Astrocyte of the cerebellum (primary cell): ENCODE measurements around the gene UROS.

Experiments
- DNase-seq: peaks from one replicate; pipeline ENCODE4 v3.0.0-alpha.2; 2011; ENCODE audit warnings: low read depth
- H3K4me3 ChIP-seq: 2 replicates; pipeline ENCODE4 v1.5.1; 2011; ENCODE audit warnings: mild to moderate bottlenecking, low read depth, low read length, moderate library complexity
- in situ Hi-C: cut with HindIII; loops from 2 replicates; pipeline ENCODE4 v1.10.0; 2017; ENCODE audit warnings: low sequenced_read_pairs
- TF ChIP-seq, protein P1 (sequence below): IDR thresholded peaks from 2 replicates; pipeline ENCODE4 v1.5.1; 2012; ENCODE audit warnings: low read length, low read depth, moderate library complexity, mild to moderate bottlenecking; ENCODE audit errors: missing control alignments

UROS gene

DNA sequence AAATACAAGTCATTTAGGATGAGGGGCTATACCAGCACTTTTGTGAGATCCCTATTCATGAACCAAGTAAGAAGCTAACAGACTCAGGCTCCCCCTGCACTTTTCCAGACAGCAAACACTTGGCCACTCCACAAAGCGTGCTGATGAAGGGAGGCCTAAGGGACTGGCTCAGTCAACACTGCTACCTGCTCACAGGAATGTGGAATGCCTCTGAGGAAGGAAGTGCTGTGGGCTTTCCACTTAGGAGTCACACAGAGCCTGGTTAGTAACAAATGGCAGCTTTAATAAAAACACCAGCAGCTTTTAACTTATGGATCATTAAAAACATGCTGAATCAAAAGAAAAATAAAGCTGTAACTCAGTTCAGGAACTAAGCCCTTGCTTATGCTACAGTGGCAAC, 15.0 kb downstream of the UROS start:
- in situ Hi-C loops = no loop called here
- H3K4me3 ChIP-seq = no peak overlapping the region
- TF ChIP-seq, protein P1, sequence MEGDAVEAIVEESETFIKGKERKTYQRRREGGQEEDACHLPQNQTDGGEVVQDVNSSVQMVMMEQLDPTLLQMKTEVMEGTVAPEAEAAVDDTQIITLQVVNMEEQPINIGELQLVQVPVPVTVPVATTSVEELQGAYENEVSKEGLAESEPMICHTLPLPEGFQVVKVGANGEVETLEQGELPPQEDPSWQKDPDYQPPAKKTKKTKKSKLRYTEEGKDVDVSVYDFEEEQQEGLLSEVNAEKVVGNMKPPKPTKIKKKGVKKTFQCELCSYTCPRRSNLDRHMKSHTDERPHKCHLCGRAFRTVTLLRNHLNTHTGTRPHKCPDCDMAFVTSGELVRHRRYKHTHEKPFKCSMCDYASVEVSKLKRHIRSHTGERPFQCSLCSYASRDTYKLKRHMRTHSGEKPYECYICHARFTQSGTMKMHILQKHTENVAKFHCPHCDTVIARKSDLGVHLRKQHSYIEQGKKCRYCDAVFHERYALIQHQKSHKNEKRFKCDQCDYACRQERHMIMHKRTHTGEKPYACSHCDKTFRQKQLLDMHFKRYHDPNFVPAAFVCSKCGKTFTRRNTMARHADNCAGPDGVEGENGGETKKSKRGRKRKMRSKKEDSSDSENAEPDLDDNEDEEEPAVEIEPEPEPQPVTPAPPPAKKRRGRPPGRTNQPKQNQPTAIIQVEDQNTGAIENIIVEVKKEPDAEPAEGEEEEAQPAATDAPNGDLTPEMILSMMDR = no peak

DNA sequence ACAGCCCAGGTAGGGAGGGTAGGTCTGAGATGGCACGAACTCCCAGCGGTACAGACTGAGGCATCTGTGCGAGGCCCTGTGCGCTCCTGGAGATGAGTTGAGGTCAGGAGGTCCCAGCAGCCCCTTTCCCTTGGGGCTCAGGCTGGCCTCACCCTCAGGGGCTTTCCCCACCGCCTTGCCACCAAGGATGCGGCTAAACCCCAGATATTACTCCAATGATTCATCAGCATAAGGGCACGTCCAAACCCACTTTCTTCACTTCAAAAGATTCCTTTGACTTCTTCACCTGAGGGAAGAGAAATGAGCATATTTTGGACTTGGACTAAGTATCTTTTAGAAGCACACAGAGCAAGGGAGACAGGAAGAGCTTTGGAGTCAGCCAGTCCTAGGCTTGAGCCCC, 20.3 kb downstream of the UROS start:
- H3K4me3 ChIP-seq = no peak overlapping the region
- TF ChIP-seq, protein P1 = no peak
- in situ Hi-C loops = no loop called here
- DNase-seq = no peak

More for the DNA sequence above, 15.0 kb downstream of the UROS start:
- DNase-seq = no peak

GRCh38 chr10:125802131-125802530, 20.9 kb downstream of the UROS start:
- in situ Hi-C loops = no loop called here
- DNase-seq = no peak
- TF ChIP-seq, protein P1 = no peak
- no peak overlapping the region for H3K4me3 ChIP-seq

DNA sequence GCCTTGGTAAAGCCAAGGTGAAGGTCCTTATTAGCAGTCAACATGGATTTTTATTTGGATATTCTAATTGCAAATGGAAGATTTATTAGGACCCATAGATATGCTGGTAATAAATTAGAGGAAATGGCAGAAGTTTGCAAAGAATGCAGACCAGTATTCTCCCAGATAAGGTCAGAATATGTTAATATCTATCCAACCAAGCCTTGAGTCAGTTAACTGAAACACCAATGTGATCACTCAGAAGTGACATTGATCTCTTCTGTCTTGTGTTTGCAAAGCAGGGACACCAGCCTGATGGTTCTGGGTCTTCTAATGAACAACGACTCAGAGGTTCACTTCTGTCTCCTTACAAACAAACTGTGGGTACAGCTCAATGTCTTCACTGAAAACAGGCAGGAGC, 21.5 kb downstream of the UROS start:
- TF ChIP-seq, protein P1 = no peak
- H3K4me3 ChIP-seq = no peak overlapping the region
- DNase-seq = no peak
- in situ Hi-C loops = no loop called here

GRCh38 chr10:125799451-125800182, 23.4 kb downstream of the UROS start:
- TF ChIP-seq, protein P1 = no peak
- H3K4me3 ChIP-seq = no peak overlapping the region
- in situ Hi-C loops = no loop called here
- no peak for DNase-seq

DNA sequence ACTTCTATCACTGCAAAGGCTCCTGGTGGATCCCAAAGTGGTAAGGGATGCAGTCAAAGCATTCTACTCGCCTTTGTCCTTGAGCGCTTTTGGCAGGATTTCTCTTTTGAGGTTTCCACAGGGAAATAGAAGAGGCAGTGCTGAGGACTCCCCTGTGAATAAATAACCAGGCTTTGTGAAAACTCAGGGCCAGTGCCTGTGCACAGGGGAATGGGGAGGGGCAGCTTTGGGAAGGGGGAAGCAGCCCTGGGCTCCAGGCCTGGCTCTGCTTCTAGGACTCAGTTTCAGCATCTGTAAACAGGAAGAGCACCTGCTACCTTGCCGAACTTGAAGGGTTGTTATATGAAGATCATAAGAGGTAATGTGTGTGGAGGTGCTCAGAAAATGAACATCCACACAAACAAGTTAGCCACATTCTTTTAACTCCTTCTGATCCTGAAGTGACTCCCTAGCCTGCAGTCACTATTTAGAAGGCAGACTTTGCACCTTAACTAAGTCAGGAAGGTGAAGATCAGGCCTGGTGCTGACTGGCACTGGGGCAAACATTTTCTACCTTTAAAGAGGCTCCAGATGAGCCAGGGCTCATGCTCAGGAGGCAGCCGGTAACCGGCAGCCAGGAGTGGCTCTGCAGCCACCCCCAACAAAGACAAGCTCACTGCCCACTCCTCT, 24.9 kb downstream of the UROS start:
- TF ChIP-seq, protein P1 = no peak
- H3K4me3 ChIP-seq = no peak overlapping the region
- in situ Hi-C loops = no loop called here
- no peak for DNase-seq
